Left ventricle myocardium inferior (tissue), 1 donor: ENCODE measurements around the gene OR51E2. TPM values are rescaled to one million over a fixed set of nuclear protein-coding genes. Genes with fewer than 3 reads are reported as not detected.

Experiments used
- DNase-seq: peaks from one replicate; pipeline ENCODE4 v3.0.0-alpha.2; 2020
- H3K27ac ChIP-seq: fragments of 200-600 bp; replicated peaks from 2 replicates; pipeline ENCODE4 v1.8.0; 2021
- H3K27me3 ChIP-seq: fragments of 200-600 bp; 2 replicates; pipeline ENCODE4 v1.8.0; 2021; ENCODE audit warnings: low read depth
- H3K36me3 ChIP-seq: fragments of 200-600 bp; 2 replicates; pipeline ENCODE4 v1.8.0; 2021
- H3K4me1 ChIP-seq: fragments of 200-600 bp; 2 replicates; pipeline ENCODE4 v1.8.0; 2021
- H3K4me3 ChIP-seq: fragments of 200-600 bp; 2 replicates; pipeline ENCODE4 v1.8.0; 2021; ENCODE audit warnings: mild to moderate bottlenecking, moderate library complexity
- H3K9me3 ChIP-seq: fragments of 200-600 bp; replicated peaks from 2 replicates; pipeline ENCODE4 v1.8.0; 2021
- CTCF ChIP-seq: fragments of 200-600 bp; IDR thresholded peaks from 2 replicates; pipeline ENCODE4 v1.8.0; 2021; ENCODE audit warnings: antibody characterized with exemption, mild to moderate bottlenecking, borderline replicate concordance
- intact Hi-C: fragments of 100-400 bp; cut with micrococcal nuclease; formaldehyde crosslinking; loops from one replicate; pipeline ENCODE4 v1.11.0; 2022
- total RNA-seq: library from RNA; stranded (reverse); fragmentation: NEBNext Ultra II Directional; extraction: Animal tissue kit (Norgen Biotek cat#: 25700); gene quantifications from one replicate; pipeline ENCODE4 v1.2.1, GENCODE V29; 2021
- donor health status: DM: no; HTN: yes; CAD: no; lungs with severe emphysema.

Gene OR51E2
- total RNA-seq, 1 donor from 2014 or later: not detected

- Histone ChIP-seq H3K4me1 (peaks cover 3% of the 10 kb centered on the region), H3K27ac (no peak overlapping the region), H3K36me3 (no peaks in the 10 kb centered on the region), H3K4me3 (no peak overlapping the region), H3K9me3 (no peaks in the 10 kb centered on the region), H3K27me3 (no peaks in the 10 kb centered on the region)
- intact Hi-C loops: loop anchor here (10.0 kb wide), 1 partner anchor 51 kb away; the partner anchor contains the start of gene OR51E1
- no peak for TF ChIP-seq CTCF
- DNase-seq: no peak
These were observed 2.2 kb downstream of the OR51E2 start for GRCh38 chr11:4695442-4695841.

- DNase-seq: no peak
- intact Hi-C loops: no loop called here
These were observed 12.9 kb downstream of the OR51E2 start for GRCh38 chr11:4684631-4685285.

GRCh38 chr11:4682623-4683419, 14.8 kb downstream of the OR51E2 start:
- intact Hi-C loops: no loop called here
- Histone ChIP-seq H3K9me3 (no peaks in the 10 kb centered on the region), H3K36me3 (no peaks in the 10 kb centered on the region), H3K27me3 (no peaks in the 10 kb centered on the region), H3K4me1 (no peaks in the 10 kb centered on the region), H3K27ac (no peak overlapping the region), H3K4me3 (no peak overlapping the region)
- TF ChIP-seq CTCF: no peak
- no peak for DNase-seq

More at GRCh38 chr11:4684631-4685285, 12.9 kb downstream of the OR51E2 start:
- no peaks in the 10 kb centered on the region for H3K4me1 ChIP-seq
- no peaks in the 10 kb centered on the region for H3K36me3 ChIP-seq
- no peaks in the 10 kb centered on the region for H3K9me3 ChIP-seq
- H3K4me3 ChIP-seq: no peak overlapping the region
- no peaks in the 10 kb centered on the region for H3K27me3 ChIP-seq
- no peak for TF ChIP-seq CTCF
- H3K27ac ChIP-seq: no peak overlapping the region

- Histone ChIP-seq H3K27me3 (no peaks in the 10 kb centered on the region), H3K9me3 (no peaks in the 10 kb centered on the region), H3K27ac (no peak overlapping the region), H3K4me1 (no peaks in the 10 kb centered on the region), H3K36me3 (no peaks in the 10 kb centered on the region), H3K4me3 (no peak overlapping the region)
- TF ChIP-seq CTCF: no peak
- DNase-seq: no peak
- intact Hi-C loops: no loop called here
These were observed 17.3 kb downstream of the OR51E2 start for GRCh38 chr11:4680341-4680740.

- Histone ChIP-seq H3K27ac (no peak overlapping the region), H3K4me1 (no peaks in the 10 kb centered on the region), H3K4me3 (no peak overlapping the region), H3K9me3 (no peaks in the 10 kb centered on the region), H3K27me3 (no peaks in the 10 kb centered on the region), H3K36me3 (no peaks in the 10 kb centered on the region)
- DNase-seq: no peak
- intact Hi-C loops: no loop called here
- no peak for TF ChIP-seq CTCF
These were observed 19.7 kb downstream of the OR51E2 start for GRCh38 chr11:4677948-4678347.
